OCI-LY7 (cell line): ENCODE results near the gene CASP8AP2.

Experiments
- EZH2phosphoT487 ChIP-seq: fragments of 200-600 bp; sonication (generic); IDR thresholded peaks from 2 replicates; pipeline ENCODE4 v1.6.1; 2018; ENCODE audit warnings: low read depth, borderline replicate concordance, mild to moderate bottlenecking, mixed run types, antibody characterized with exemption, low read length, moderate library complexity, mixed read lengths
- TF ChIP-seq, protein P1 (sequence below): fragments of 200-600 bp; sonication (generic); conservative IDR thresholded peaks from 2 replicates; pipeline ENCODE4 v1.5.1; 2014; ENCODE audit warnings: mild to moderate bottlenecking, antibody characterized with exemption, low read length, moderate library complexity, mixed read lengths

DNA sequence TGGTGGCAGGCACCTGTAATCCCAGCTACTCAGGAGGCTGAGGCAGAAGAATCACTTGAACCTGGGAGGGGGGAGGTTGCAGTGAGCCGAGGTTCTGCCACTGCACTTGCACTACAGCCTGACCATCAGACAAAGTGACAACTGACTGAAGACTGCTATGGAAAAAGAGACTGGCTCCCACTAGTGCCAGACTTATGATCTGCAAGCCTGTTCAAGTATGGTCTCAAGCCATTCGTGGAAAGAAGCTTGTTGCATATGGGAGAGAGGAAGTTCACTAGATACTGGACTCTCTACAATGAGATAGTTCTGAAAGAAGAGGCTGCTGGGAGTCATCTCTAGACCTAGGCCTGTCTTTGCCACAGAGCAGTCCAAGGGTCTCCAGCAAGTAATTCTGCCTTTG, 36.8 kb upstream of the CASP8AP2 start:
- TF ChIP-seq, protein P1, sequence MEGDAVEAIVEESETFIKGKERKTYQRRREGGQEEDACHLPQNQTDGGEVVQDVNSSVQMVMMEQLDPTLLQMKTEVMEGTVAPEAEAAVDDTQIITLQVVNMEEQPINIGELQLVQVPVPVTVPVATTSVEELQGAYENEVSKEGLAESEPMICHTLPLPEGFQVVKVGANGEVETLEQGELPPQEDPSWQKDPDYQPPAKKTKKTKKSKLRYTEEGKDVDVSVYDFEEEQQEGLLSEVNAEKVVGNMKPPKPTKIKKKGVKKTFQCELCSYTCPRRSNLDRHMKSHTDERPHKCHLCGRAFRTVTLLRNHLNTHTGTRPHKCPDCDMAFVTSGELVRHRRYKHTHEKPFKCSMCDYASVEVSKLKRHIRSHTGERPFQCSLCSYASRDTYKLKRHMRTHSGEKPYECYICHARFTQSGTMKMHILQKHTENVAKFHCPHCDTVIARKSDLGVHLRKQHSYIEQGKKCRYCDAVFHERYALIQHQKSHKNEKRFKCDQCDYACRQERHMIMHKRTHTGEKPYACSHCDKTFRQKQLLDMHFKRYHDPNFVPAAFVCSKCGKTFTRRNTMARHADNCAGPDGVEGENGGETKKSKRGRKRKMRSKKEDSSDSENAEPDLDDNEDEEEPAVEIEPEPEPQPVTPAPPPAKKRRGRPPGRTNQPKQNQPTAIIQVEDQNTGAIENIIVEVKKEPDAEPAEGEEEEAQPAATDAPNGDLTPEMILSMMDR = peak; percentile 76
- no peak for TF ChIP-seq EZH2phosphoT487
